Parathyroid adenoma (tissue), 2 donors: ENCODE measurements around the gene SIL1.

Experiments
- H2AFZ ChIP-seq: fragments of 300-600 bp; sonication (generic); one replicate; pipeline ENCODE4 v1.7.0; 2017; ENCODE audit warnings: antibody characterized with exemption, mild to moderate bottlenecking
- H3K27ac ChIP-seq: fragments of 300-600 bp; sonication (generic); one replicate; pipeline ENCODE4 v1.7.0; 2017
- H3K27me3 ChIP-seq: fragments of 300-600 bp; sonication (generic); one replicate; pipeline ENCODE4 v1.7.0; 2017; ENCODE audit warnings: low read length; ENCODE audit not compliant: control insufficient read depth, insufficient read depth
- H3K36me3 ChIP-seq: fragments of 300-600 bp; sonication (generic); one replicate; pipeline ENCODE4 v1.7.0; 2017; ENCODE audit warnings: low read length; ENCODE audit not compliant: control insufficient read depth, insufficient read depth
- H3K4me1 ChIP-seq: fragments of 300-600 bp; sonication (generic); one replicate; pipeline ENCODE4 v1.7.0; 2017; ENCODE audit warnings: control low read depth
- H3K4me2 ChIP-seq: fragments of 300-600 bp; sonication (generic); one replicate; pipeline ENCODE4 v1.7.0; 2017; ENCODE audit warnings: low read length
- H3K4me3 ChIP-seq: fragments of 300-600 bp; sonication (generic); one replicate; pipeline ENCODE4 v1.7.0; 2017; ENCODE audit warnings: low read depth, low read length
- H3K79me2 ChIP-seq: fragments of 300-600 bp; sonication (generic); one replicate; pipeline ENCODE4 v1.7.0; 2017; ENCODE audit warnings: control low read depth
- H3K9ac ChIP-seq: fragments of 300-600 bp; sonication (generic); one replicate; pipeline ENCODE4 v1.7.0; 2017; ENCODE audit warnings: mild to moderate bottlenecking
- H3K9me3 ChIP-seq: fragments of 300-600 bp; sonication (generic); one replicate; pipeline ENCODE4 v1.7.0; 2017; ENCODE audit warnings: low read length; ENCODE audit not compliant: control insufficient read depth
- TF ChIP-seq, protein P1 (sequence below): fragments of 300-600 bp; sonication (generic); IDR thresholded peaks from one replicate; pipeline ENCODE4 v1.7.0; 2017; ENCODE audit warnings: antibody characterized with exemption, mild to moderate bottlenecking
- donor health status: primary hyperparathyroidism.

Gene SIL1

GRCh38 chr5:138960145-138960692 is 237.9 kb downstream of the SIL1 start:
- Histone ChIP-seq H3K4me3 (no peak overlapping the region), H3K27me3 (no peaks in the 10 kb centered on the region), H2AFZ (no peak overlapping the region), H3K27ac (no peak overlapping the region), H3K4me1 (peaks cover 14% of the 10 kb centered on the region), H3K9me3 (no peaks in the 10 kb centered on the region), H3K9ac (no peak overlapping the region), H3K4me2 (no peak overlapping the region), H3K79me2 (no peaks in the 10 kb centered on the region), H3K36me3 (no peaks in the 10 kb centered on the region)
- TF ChIP-seq, protein P1, sequence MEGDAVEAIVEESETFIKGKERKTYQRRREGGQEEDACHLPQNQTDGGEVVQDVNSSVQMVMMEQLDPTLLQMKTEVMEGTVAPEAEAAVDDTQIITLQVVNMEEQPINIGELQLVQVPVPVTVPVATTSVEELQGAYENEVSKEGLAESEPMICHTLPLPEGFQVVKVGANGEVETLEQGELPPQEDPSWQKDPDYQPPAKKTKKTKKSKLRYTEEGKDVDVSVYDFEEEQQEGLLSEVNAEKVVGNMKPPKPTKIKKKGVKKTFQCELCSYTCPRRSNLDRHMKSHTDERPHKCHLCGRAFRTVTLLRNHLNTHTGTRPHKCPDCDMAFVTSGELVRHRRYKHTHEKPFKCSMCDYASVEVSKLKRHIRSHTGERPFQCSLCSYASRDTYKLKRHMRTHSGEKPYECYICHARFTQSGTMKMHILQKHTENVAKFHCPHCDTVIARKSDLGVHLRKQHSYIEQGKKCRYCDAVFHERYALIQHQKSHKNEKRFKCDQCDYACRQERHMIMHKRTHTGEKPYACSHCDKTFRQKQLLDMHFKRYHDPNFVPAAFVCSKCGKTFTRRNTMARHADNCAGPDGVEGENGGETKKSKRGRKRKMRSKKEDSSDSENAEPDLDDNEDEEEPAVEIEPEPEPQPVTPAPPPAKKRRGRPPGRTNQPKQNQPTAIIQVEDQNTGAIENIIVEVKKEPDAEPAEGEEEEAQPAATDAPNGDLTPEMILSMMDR: no peak

GRCh38 chr5:138956801-138957200 is 241.4 kb downstream of the SIL1 start:
- H3K79me2 ChIP-seq: no peaks in the 10 kb centered on the region
- no peaks in the 10 kb centered on the region for H3K36me3 ChIP-seq
- H3K9ac ChIP-seq: no peak overlapping the region
- no peak overlapping the region for H3K4me3 ChIP-seq
- H3K27ac ChIP-seq: no peak overlapping the region
- TF ChIP-seq, protein P1: no peak
- H2AFZ ChIP-seq: no peak overlapping the region
- no peaks in the 10 kb centered on the region for H3K9me3 ChIP-seq
- H3K27me3 ChIP-seq: no peaks in the 10 kb centered on the region
- peaks cover 29% of the 10 kb centered on the region for H3K4me1 ChIP-seq
- H3K4me2 ChIP-seq: no peak overlapping the region

DNA sequence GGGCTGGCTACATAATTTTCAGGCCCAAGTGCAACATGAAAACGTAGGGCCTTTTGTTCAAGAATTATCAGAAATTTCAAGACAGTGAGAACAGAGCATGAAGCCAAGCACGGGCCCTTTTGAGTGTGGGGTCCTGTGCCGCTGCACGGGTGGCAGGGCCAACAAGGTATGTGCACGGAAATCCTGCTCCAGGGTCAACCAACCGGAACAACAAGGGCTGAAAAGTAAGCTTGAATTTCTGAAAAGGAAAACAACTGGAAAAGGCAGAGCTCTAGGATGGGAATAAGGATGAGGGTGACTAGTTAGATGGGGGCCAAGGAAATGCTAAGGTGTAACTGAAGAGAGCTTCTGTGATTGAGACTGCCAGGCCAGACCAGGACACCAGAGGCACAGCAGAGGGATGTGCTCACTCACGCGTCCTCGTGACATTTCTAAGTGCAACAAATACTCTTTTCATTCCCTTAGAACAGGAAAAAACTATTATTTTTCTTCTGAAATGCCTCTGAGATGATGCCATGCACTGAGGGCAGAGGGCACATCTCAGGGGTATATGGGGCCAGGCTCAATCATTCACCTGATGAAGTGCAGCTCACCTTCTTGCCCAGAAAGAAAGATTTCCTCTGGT is 242.4 kb downstream of the SIL1 start:
- Histone ChIP-seq H3K4me1 (peaks cover 26% of the 10 kb centered on the region), H3K9ac (no peak overlapping the region), H3K4me3 (no peak overlapping the region), H3K36me3 (no peaks in the 10 kb centered on the region), H3K4me2 (no peak overlapping the region), H3K27ac (no peak overlapping the region), H3K79me2 (no peaks in the 10 kb centered on the region), H2AFZ (no peak overlapping the region), H3K9me3 (no peaks in the 10 kb centered on the region), H3K27me3 (no peaks in the 10 kb centered on the region)
- TF ChIP-seq, protein P1: no peak

DNA sequence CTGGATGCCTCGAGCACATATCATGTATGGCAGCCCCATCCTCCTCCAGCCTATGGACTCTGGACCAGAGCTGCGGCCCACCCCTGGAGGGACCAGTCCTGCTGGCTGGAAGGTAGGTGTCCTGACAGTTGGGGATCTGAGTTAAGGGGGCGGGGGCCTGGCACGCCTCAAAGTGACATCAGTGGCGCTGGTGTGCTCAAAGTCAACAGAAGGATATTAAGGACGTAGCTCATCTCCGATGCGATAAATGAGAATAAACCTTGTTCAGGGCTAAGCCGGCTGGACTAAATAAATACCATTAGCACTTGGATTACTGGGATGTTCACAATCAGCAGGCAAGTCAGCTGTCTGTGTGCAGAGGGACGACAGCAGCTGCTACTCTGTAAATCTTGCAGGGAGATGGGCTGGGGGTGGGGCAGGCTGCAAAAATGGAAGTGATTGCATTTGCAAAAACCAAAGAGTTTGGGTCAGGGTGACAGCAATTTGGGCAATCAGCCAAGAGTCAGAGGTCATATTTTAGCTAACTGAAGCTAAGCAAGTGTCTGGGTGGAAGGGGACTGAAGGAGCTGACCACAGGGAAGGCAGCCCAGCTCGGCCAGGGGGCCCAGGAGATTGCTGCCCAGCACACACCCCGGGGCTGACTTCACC is 243.0 kb downstream of the SIL1 start:
- Histone ChIP-seq H3K27me3 (no peaks in the 10 kb centered on the region), H3K4me1 (peaks cover 22% of the 10 kb centered on the region), H3K4me2 (no peak overlapping the region), H3K4me3 (no peak overlapping the region), H3K36me3 (no peaks in the 10 kb centered on the region), H3K27ac (no peak overlapping the region), H3K9me3 (no peaks in the 10 kb centered on the region), H3K79me2 (no peaks in the 10 kb centered on the region), H2AFZ (no peak overlapping the region), H3K9ac (no peak overlapping the region)
- TF ChIP-seq, protein P1: no peak
